Adrenal gland (tissue), 12 donors: ENCODE data around the gene TNKS1BP1. TPM values are rescaled to one million over a fixed set of nuclear protein-coding genes. Genes with fewer than 3 reads are reported as not detected.

Source experiments
- DNase-seq, 7 donors: peaks; one replicate each; pipeline ENCODE4 v3.0.0-alpha.2; 2019 to 2020
- H3K27ac ChIP-seq, 5 donors: fragments of 200-600 bp; sonication (generic) in 4 of 5; 1 replicate in 3 of 5; 2 replicates in 2 of 5; pipeline versions ENCODE4 v1.5.1 to v1.8.0; 2016 to 2020; ENCODE audit warnings: mild to moderate bottlenecking in 1 of 5
- H3K27me3 ChIP-seq: fragments of 200-600 bp; 2 replicates; pipeline ENCODE4 v1.8.0; 2021
- H3K36me3 ChIP-seq, 2 donors: fragments of 200-600 bp; replicated peaks in 1 of 2; 1 replicate in 1 of 2; 2 replicates in 1 of 2; pipeline versions ENCODE4 v1.5.1 to v1.8.0; 2018 to 2022
- H3K4me1 ChIP-seq, 2 donors: fragments of 200-600 bp; replicated peaks in 1 of 2; 1 replicate in 1 of 2; 2 replicates in 1 of 2; pipeline versions ENCODE4 v1.5.1 to v1.8.0; 2018 to 2021
- H3K4me3 ChIP-seq, 4 donors: fragments of 200-600 bp; sonication (generic) in 3 of 4; one replicate each; pipeline ENCODE4 v1.5.1; 2016 to 2018
- H3K9me3 ChIP-seq, 3 donors: fragments of 200-600 bp; sonication (generic) in 1 of 3; replicated peaks in 1 of 3; 1 replicate in 2 of 3; 2 replicates in 1 of 3; pipeline versions ENCODE4 v1.5.1 to v1.8.0; 2016 to 2021
- POLR2A ChIP-seq, 2 donors: fragments of 450-650 bp; IDR thresholded peaks; one replicate each; pipeline ENCODE4 v1.6.1; 2017; ENCODE audit warnings: antibody characterized with exemption in 2 of 2, mild to moderate bottlenecking in 2 of 2, moderate library complexity in 1 of 2
- WGBS, 4 donors: extraction: QIAGEN DNeasy Blood & Tissue Kit in 2 of 4; methylation state at CpG; one replicate each; pipeline versions ENCODE4 v1.1.5 to v1.1.7; 2013 to 2017; 5-methylcytosine and 5-hydroxymethylcytosine counted together
- intact Hi-C, 2 donors: fragments of 100-400 bp; cut with DNase I; formaldehyde crosslinking; loops; one replicate each; pipeline versions ENCODE4 v1.14.1 to v1.15.0; 2022 to 2023
- polyA plus RNA-seq, 3 donors: library from polyadenylated mRNA; stranded (reverse); fragments of 200-250 nt in 2 of 3; fragments of 350-450 nt in 1 of 3; fragmentation: Illumina TruSeq in 1 of 3; extraction: RNeasy Lipid Tissue Mini Kit (QIAGEN cat#74804) in 1 of 3; gene quantifications; one replicate each; pipeline ENCODE4 v1.2.3, GENCODE V29; 2013 to 2014
- total RNA-seq, 9 donors: library from RNA; depleted of rRNA in 4 of 9; stranded (reverse); fragments of >200 nt in 4 of 9; fragments of 120-200 nt in 1 of 9; fragmentation: NEBNext Ultra II Directional in 1 of 9; extraction: Animal tissue kit (Norgen Biotek cat#: 25700) in 1 of 9; gene quantifications; one replicate each; pipeline versions ENCODE4 v1.1.0 to v1.2.4, GENCODE V29; 2013 to 2023
- TF ChIP-seq, protein P1 (sequence below), 6 experiments: fragments of 450-650 bp in 4 of 6; fragments of 200-600 bp in 2 of 6; sonication (generic) in 1 of 6; IDR thresholded peaks; 1 replicate in 5 of 6; 2 replicates in 1 of 6; pipeline versions ENCODE4 v1.5.1 to v1.8.0; 2016 to 2021; ENCODE audit warnings: antibody characterized with exemption in 6 of 6, mild to moderate bottlenecking in 2 of 6, moderate library complexity in 1 of 6
- donor health status: healthy with polysubstance abuse.
- donor health status: Bipolar disorder and iron deficiency.
- donor health status: DM: yes; HTN: yes; CAD: no.
- donor health status: DM: no; HTN: no; CAD: no.
- donor health status: DM: no; HTN: no; CAD: no.
- donor health status: DM: yes; HTN: yes; CAD: no.

The TNKS1BP1 gene
- total and polyA plus RNA-seq, 12 donors = 24.5 to 338 (median 140) TPM

DNA sequence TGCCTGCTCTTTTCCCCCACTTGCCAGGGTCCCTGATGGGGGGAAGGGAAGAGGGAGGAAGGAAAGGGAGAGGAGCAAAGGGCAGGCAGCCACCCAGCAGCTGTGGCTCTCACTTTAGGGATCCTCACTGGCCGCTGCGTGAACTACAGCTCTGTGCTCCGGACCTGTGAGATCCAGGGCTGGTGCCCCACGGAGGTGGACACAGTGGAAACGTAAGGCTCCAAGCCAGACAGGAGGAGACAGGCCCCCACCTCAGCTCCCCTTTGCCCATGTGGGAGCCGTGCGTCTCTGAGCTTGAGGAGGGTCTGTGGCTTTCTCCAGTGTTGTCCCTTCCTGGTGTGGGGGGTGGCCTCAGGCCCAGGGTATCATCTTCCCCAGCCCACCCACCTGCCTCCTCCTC is 23.3 kb upstream of the TNKS1BP1 start:
- Histone ChIP-seq H3K4me1 (no peaks in the 10 kb centered on the region), H3K27me3 (no peaks in the 10 kb centered on the region), H3K27ac (no peak overlapping the region), H3K9me3 (no peaks in the 10 kb centered on the region), H3K36me3 (no peaks in the 10 kb centered on the region), H3K4me3 (no peak overlapping the region)
- TF ChIP-seq POLR2A (IDR thresholded peaks at IDR 0.05) = no peak
- TF ChIP-seq, protein P1, sequence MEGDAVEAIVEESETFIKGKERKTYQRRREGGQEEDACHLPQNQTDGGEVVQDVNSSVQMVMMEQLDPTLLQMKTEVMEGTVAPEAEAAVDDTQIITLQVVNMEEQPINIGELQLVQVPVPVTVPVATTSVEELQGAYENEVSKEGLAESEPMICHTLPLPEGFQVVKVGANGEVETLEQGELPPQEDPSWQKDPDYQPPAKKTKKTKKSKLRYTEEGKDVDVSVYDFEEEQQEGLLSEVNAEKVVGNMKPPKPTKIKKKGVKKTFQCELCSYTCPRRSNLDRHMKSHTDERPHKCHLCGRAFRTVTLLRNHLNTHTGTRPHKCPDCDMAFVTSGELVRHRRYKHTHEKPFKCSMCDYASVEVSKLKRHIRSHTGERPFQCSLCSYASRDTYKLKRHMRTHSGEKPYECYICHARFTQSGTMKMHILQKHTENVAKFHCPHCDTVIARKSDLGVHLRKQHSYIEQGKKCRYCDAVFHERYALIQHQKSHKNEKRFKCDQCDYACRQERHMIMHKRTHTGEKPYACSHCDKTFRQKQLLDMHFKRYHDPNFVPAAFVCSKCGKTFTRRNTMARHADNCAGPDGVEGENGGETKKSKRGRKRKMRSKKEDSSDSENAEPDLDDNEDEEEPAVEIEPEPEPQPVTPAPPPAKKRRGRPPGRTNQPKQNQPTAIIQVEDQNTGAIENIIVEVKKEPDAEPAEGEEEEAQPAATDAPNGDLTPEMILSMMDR (IDR thresholded peaks at IDR 0.05) = no peak
- intact Hi-C loops = loop anchor here (5.0 to 10.0 kb wide), 5 partner anchors 107 to 297 kb away; partner anchors contain the start of gene YPEL4 (in 1 of the 2)
- WGBS, 4 donors = 87 to 90% (median 89%) methylated on average over 5 to 7 of the region's 7 CpGs
- no peak for DNase-seq

DNA sequence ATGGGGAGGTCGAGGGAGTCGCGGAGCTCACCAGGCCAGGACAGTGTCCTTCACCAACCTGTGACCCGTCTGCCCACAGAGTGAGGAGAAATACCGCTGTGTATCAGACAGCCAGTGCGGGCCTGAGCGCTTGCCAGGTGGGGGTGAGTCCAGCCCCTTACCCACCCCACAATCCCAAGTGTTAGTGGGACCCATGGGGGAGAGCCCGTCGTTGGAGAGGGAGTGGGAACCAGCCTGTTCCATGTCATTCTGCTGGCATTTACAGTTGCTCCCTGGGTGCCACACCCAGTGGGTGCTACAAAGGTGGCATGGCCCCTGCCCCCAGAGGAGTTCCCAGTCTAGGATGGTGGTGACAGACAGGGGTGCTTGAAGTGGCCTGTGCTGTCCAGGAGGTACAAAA is 22.6 kb upstream of the TNKS1BP1 start:
- Histone ChIP-seq H3K27ac (no peak overlapping the region), H3K4me3 (no peak overlapping the region), H3K36me3 (no peaks in the 10 kb centered on the region), H3K27me3 (no peaks in the 10 kb centered on the region), H3K4me1 (no peaks in the 10 kb centered on the region), H3K9me3 (no peaks in the 10 kb centered on the region)
- no peak for DNase-seq
- intact Hi-C loops = loop anchor here (5.0 to 10.0 kb wide), 5 partner anchors 107 to 297 kb away; partner anchors contain the start of gene YPEL4 (in 1 of the 2)
- TF ChIP-seq, protein P1 (IDR thresholded peaks at IDR 0.05) = no peak
- TF ChIP-seq POLR2A (IDR thresholded peaks at IDR 0.05) = no peak
- 59 to 84% (median 69%) methylated on average over 7 to 9 of the region's 9 CpGs for WGBS, 4 donors

DNA sequence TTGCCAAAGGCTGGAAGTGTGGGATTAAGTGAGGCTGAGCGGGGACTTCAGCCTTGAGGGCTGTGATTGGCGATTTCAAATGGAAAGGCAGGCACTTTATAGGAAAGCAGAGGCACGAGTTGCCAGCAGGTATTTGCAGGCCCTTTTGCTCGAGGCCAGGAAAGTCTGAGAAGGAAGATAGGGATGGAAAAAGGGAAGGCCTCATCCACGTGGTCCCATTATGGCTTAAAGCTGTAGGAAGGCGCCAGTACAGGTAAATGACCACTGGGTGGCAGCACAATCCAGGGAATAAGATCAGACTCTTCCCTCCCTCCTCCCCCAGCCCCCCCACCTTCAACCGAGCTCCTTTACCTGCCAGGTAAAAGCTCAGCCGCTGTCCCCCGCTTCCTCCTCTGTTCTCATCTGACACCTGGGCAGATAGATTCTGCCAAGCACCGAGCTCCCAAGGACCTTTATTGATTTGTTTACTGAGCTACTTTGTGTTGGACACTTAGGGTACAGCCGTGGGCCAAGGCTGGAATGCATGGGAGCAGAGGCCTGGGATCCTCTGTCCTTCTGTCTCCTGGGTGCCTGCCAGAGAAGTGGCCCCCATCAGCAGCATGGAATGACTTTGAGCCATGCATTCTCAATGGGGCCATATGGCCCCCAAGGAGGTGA is 20.9 kb upstream of the TNKS1BP1 start:
- WGBS, 4 donors = 14 to 16% (median 15%) methylated on average over 10 to 11 of the region's 11 CpGs
- Histone ChIP-seq H3K4me3 (no peak overlapping the region), H3K36me3 (no peaks in the 10 kb centered on the region), H3K4me1 (no peaks in the 10 kb centered on the region), H3K27ac (no peak overlapping the region), H3K27me3 (no peaks in the 10 kb centered on the region), H3K9me3 (no peaks in the 10 kb centered on the region)
- intact Hi-C loops = loop anchor here (5.0 to 10.0 kb wide), 5 partner anchors 109 to 299 kb away; partner anchors contain the start of gene YPEL4 (in 1 of the 2)
- peak; percentile 67 to 91 (median 80) for DNase-seq
- TF ChIP-seq, protein P1 (IDR thresholded peaks at IDR 0.05) = peak; percentile 50 to 85 (median 74)
- no peak for TF ChIP-seq POLR2A (IDR thresholded peaks at IDR 0.05)

DNA sequence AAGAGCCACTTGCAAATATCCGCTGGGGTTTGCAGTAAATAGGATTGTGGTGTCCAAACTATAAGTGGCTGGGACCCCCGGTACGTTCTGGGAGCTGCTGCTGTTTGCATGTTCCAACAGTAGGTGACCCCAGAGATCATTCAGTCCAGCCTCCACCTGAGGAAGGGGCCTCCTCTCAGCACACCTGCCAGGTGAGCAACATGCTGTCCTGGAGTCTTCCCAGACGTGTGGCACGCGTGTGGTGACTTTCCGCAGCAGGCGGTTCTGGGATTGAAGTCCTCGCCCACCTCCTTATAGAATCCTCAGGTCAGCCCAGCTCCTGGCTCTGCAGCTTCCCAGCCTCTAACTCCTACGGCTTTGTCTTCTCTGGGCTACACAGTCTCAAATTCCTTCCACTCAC is 20.1 kb upstream of the TNKS1BP1 start:
- intact Hi-C loops = loop anchor here (5.0 to 10.0 kb wide), 5 partner anchors 110 to 300 kb away; partner anchors contain the start of gene YPEL4 (in 1 of the 2)
- WGBS, 4 donors = 79 to 94% (median 92%) methylated on average over 6 to 10 of the region's 10 CpGs
- no peaks in the 10 kb centered on the region for H3K9me3 ChIP-seq

More for the DNA sequence above, 20.1 kb upstream of the TNKS1BP1 start:
- DNase-seq = no peak
- H3K27me3 ChIP-seq = no peaks in the 10 kb centered on the region
- H3K36me3 ChIP-seq = no peaks in the 10 kb centered on the region
- no peak for TF ChIP-seq POLR2A (IDR thresholded peaks at IDR 0.05)
- TF ChIP-seq, protein P1 (IDR thresholded peaks at IDR 0.05) = no peak
- H3K4me1 ChIP-seq = no peaks in the 10 kb centered on the region
- no peak overlapping the region for H3K27ac ChIP-seq
- H3K4me3 ChIP-seq = no peak overlapping the region
